ENCODE measurements around the gene IPO11. TPM values are rescaled to one million over a fixed set of nuclear protein-coding genes. Genes with fewer than 3 reads are reported as not detected.

Gene IPO11
- total RNA-seq, 1 experiment from 2014 or later = 66.5 TPM

- H3K27me3 ChIP-seq (replicated peaks; ENCODE audit: insufficient read depth, low read depth, low read length, poor library complexity) = no peaks in the 10 kb centered on the region
- no peaks in the 10 kb centered on the region for H3K36me3 ChIP-seq (ENCODE audit: insufficient read depth, low read length, poor library complexity, severe bottlenecking)
- no peaks in the 10 kb centered on the region for H3K9me3 ChIP-seq (ENCODE audit: low read depth, low read length, poor library complexity, severe bottlenecking)
- H3K4me1 ChIP-seq (ENCODE audit: insufficient read depth, low read length, poor library complexity, severe bottlenecking) = no peaks in the 10 kb centered on the region
- CTCF ChIA-PET = interaction anchor here (0.7 kb wide), 1 partner anchor 140 kb away, joined by 4 read pairs; no protein-coding TSS in a partner anchor
- no peak for DNase-seq (ENCODE audit: low spot score)
- H3K27ac ChIP-seq (ENCODE audit: low read depth, low read length, poor library complexity, severe bottlenecking) = no peak overlapping the region
- intact Hi-C loops (cut with micrococcal nuclease; ENCODE audit: unreplicated experiment) = no loop called here
- no TSS peak for BruUV-seq (replicated peaks)
- no peak for TF ChIP-seq CTCF (conservative IDR thresholded peaks at IDR 0.05; ENCODE audit: low read depth, low read length)
- no peak for TF ChIP-seq EZH2 (IDR thresholded peaks at IDR 0.05; ENCODE audit: borderline replicate concordance, low read depth, low read length, poor library complexity, severe bottlenecking)
- H3K4me3 ChIP-seq (ENCODE audit: low read depth, low read length, poor library complexity, severe bottlenecking) = no peak overlapping the region
- POLR2A ChIA-PET (ENCODE audit: low non-redundant PET) = no interaction called here
These were observed 193.1 kb downstream of the IPO11 start for GRCh38 chr5:62605638-62606037.

GRCh38 chr5:62606878-62607277 lies 194.3 kb downstream of the IPO11 start:
- intact Hi-C loops (cut with micrococcal nuclease; ENCODE audit: unreplicated experiment) = no loop called here
- CTCF ChIA-PET = no interaction called here
- no peak for TF ChIP-seq EZH2 (IDR thresholded peaks at IDR 0.05; ENCODE audit: borderline replicate concordance, low read depth, low read length, poor library complexity, severe bottlenecking)
- no peak for TF ChIP-seq CTCF (conservative IDR thresholded peaks at IDR 0.05; ENCODE audit: low read depth, low read length)
- Histone ChIP-seq H3K27ac (ENCODE audit: low read depth, low read length, poor library complexity, severe bottlenecking) (no peak overlapping the region), H3K4me3 (ENCODE audit: low read depth, low read length, poor library complexity, severe bottlenecking) (no peak overlapping the region), H3K27me3 (replicated peaks; ENCODE audit: insufficient read depth, low read depth, low read length, poor library complexity) (no peaks in the 10 kb centered on the region), H3K9me3 (ENCODE audit: low read depth, low read length, poor library complexity, severe bottlenecking) (no peaks in the 10 kb centered on the region), H3K36me3 (ENCODE audit: insufficient read depth, low read length, poor library complexity, severe bottlenecking) (no peaks in the 10 kb centered on the region), H3K4me1 (ENCODE audit: insufficient read depth, low read length, poor library complexity, severe bottlenecking) (no peaks in the 10 kb centered on the region)
- no TSS peak for BruUV-seq (replicated peaks)
- DNase-seq (ENCODE audit: low spot score) = no peak
- POLR2A ChIA-PET (ENCODE audit: low non-redundant PET) = no interaction called here

GRCh38 chr5:62607615-62608014 lies 195.1 kb downstream of the IPO11 start:
- ChIA-PET CTCF (no interaction called here), POLR2A (ENCODE audit: low non-redundant PET) (no interaction called here)
- DNase-seq (ENCODE audit: low spot score) = no peak
- H3K36me3 ChIP-seq (ENCODE audit: insufficient read depth, low read length, poor library complexity, severe bottlenecking) = no peaks in the 10 kb centered on the region
- H3K4me1 ChIP-seq (ENCODE audit: insufficient read depth, low read length, poor library complexity, severe bottlenecking) = no peaks in the 10 kb centered on the region
- no TSS peak for BruUV-seq (replicated peaks)
- intact Hi-C loops (cut with micrococcal nuclease; ENCODE audit: unreplicated experiment) = no loop called here
- no peaks in the 10 kb centered on the region for H3K27me3 ChIP-seq (replicated peaks; ENCODE audit: insufficient read depth, low read depth, low read length, poor library complexity)
- TF ChIP-seq EZH2 (IDR thresholded peaks at IDR 0.05; ENCODE audit: borderline replicate concordance, low read depth, low read length, poor library complexity, severe bottlenecking) = no peak
- no peak for TF ChIP-seq CTCF (conservative IDR thresholded peaks at IDR 0.05; ENCODE audit: low read depth, low read length)
- H3K9me3 ChIP-seq (ENCODE audit: low read depth, low read length, poor library complexity, severe bottlenecking) = no peaks in the 10 kb centered on the region
- H3K27ac ChIP-seq (ENCODE audit: low read depth, low read length, poor library complexity, severe bottlenecking) = no peak overlapping the region
- no peak overlapping the region for H3K4me3 ChIP-seq (ENCODE audit: low read depth, low read length, poor library complexity, severe bottlenecking)

Data from A673 (cell line).